Measurements from ENCODE around the gene RAB43.
"Not testable (repeated sequence)": the region's sequence is repeated elsewhere in the genome, so short reads cannot be mapped to it uniquely, and the experiment has no call there.

The RAB43 gene

GRCh38 chr3:129112308-129113052 is 9.1 kb downstream of the RAB43 start:
- no peak for DNase-seq
- Histone ChIP-seq H3K4me1 (peaks cover 0 to 4% (median 0%) of the 10 kb centered on the region in 4 donors), H3K27me3 (no peaks in the 10 kb centered on the region), H3K36me3 (peaks cover 14 to 36% (median 28%) of the 10 kb centered on the region in 3 donors), H3K4me3 (no peak overlapping the region), H3K27ac (no peak overlapping the region), H3K9me3 (no peaks in the 10 kb centered on the region)
- intact Hi-C loops (cut with DNase I; ENCODE audit: low total_unique reads): no loop called here
- no peak for TF ChIP-seq CTCF (IDR thresholded peaks at IDR 0.05)

GRCh38 chr3:129111076-129111780 is 10.4 kb downstream of the RAB43 start:
- H3K27me3 ChIP-seq; H3K4me3 ChIP-seq; H3K4me1 ChIP-seq; H3K9me3 ChIP-seq; H3K27ac ChIP-seq; DNase-seq; intact Hi-C loops (cut with DNase I; ENCODE audit: low total_unique reads): not testable (repeated sequence)
- H3K36me3 ChIP-seq: peaks cover 14 to 47% (median 26%) of the 10 kb centered on the region in 3 donors

GRCh38 chr3:129107793-129108192 is 13.8 kb downstream of the RAB43 start:
- Histone ChIP-seq H3K27ac (no peak overlapping the region), H3K4me3 (no peak overlapping the region), H3K9me3 (no peaks in the 10 kb centered on the region), H3K4me1 (peaks cover 0 to 10% (median 0%) of the 10 kb centered on the region in 4 donors), H3K27me3 (no peaks in the 10 kb centered on the region), H3K36me3 (peaks cover 7 to 38% (median 17%) of the 10 kb centered on the region in 3 donors)
- intact Hi-C loops (cut with DNase I; ENCODE audit: low total_unique reads): loop anchor here (10.0 kb wide), 1 partner anchor 133 kb away; no protein-coding TSS in a partner anchor
- no peak for TF ChIP-seq CTCF (IDR thresholded peaks at IDR 0.05)
- no peak for DNase-seq

GRCh38 chr3:129106866-129107565 is 14.6 kb downstream of the RAB43 start:
- Histone ChIP-seq H3K36me3 (peaks cover 7 to 38% (median 17%) of the 10 kb centered on the region in 3 donors), H3K4me1 (peaks cover 0 to 10% (median 0%) of the 10 kb centered on the region in 4 donors), H3K27me3 (no peaks in the 10 kb centered on the region), H3K9me3 (no peaks in the 10 kb centered on the region), H3K4me3 (no peak overlapping the region), H3K27ac (no peak overlapping the region)
- DNase-seq: no peak
- TF ChIP-seq CTCF (IDR thresholded peaks at IDR 0.05): no peak
- intact Hi-C loops (cut with DNase I; ENCODE audit: low total_unique reads): loop anchor here (10.0 kb wide), 1 partner anchor 132 kb away; no protein-coding TSS in a partner anchor

- TF ChIP-seq CTCF (IDR thresholded peaks at IDR 0.05): no peak
- Histone ChIP-seq H3K4me1 (peaks cover 0 to 10% (median 0%) of the 10 kb centered on the region in 4 donors), H3K4me3 (no peak overlapping the region), H3K27ac (no peak overlapping the region), H3K27me3 (no peaks in the 10 kb centered on the region), H3K9me3 (no peaks in the 10 kb centered on the region), H3K36me3 (peaks cover 7 to 40% (median 17%) of the 10 kb centered on the region in 3 donors)
- no peak for DNase-seq
- intact Hi-C loops (cut with DNase I; ENCODE audit: low total_unique reads): loop anchor here (10.0 kb wide), 1 partner anchor 132 kb away; no protein-coding TSS in a partner anchor
These were observed 15.3 kb downstream of the RAB43 start for GRCh38 chr3:129106320-129106719.
